Smooth muscle cell (in vitro differentiated cells): Measurements from ENCODE around the gene FRA10AC1. TPM values are rescaled to one million over a fixed set of nuclear protein-coding genes. Genes with fewer than 3 reads are reported as not detected.

ENCODE experiments used
- DNase-seq: peaks from one replicate; lab custom pipeline; 2025; ENCODE audit not compliant: unreplicated experiment; lab: John Stamatoyannopoulos, UW
- H2AFZ ChIP-seq: fragments of 200-600 bp; sonication (generic); 2 replicates; pipeline ENCODE4 v1.6.0; 2016; ENCODE audit warnings: antibody characterized with exemption, low read depth, mild to moderate bottlenecking
- H3F3A ChIP-seq: fragments of 200-600 bp; sonication (generic); 2 replicates; pipeline ENCODE4 v1.6.0; 2017; ENCODE audit warnings: antibody characterized with exemption, low read depth
- H3K27ac ChIP-seq: fragments of 200-600 bp; sonication (generic); 2 replicates; pipeline ENCODE4 v1.5.1; 2016; ENCODE audit warnings: low read depth, mild to moderate bottlenecking
- H3K27me3 ChIP-seq: fragments of 200-600 bp; sonication (generic); 2 replicates; pipeline ENCODE4 v1.6.1; 2016; ENCODE audit warnings: low read depth, mild to moderate bottlenecking
- H3K36me3 ChIP-seq: fragments of 200-600 bp; sonication (generic); 2 replicates; pipeline ENCODE4 v1.5.1; 2016; ENCODE audit warnings: low read depth
- H3K4me1 ChIP-seq: fragments of 200-600 bp; sonication (generic); 2 replicates; pipeline ENCODE4 v1.5.1; 2016; ENCODE audit warnings: low read depth
- H3K4me2 ChIP-seq: fragments of 200-600 bp; sonication (generic); 2 replicates; pipeline ENCODE4 v1.6.0; 2016; ENCODE audit warnings: mild to moderate bottlenecking
- H3K4me3 ChIP-seq: fragments of 200-600 bp; sonication (generic); 2 replicates; pipeline ENCODE4 v1.5.1; 2016; ENCODE audit warnings: mild to moderate bottlenecking
- H3K79me2 ChIP-seq: fragments of 200-600 bp; sonication (generic); 2 replicates; pipeline ENCODE4 v1.6.0; 2016; ENCODE audit warnings: low read depth, mild to moderate bottlenecking
- H3K9ac ChIP-seq: fragments of 200-600 bp; sonication (generic); 2 replicates; pipeline ENCODE4 v1.6.0; 2016; ENCODE audit warnings: low read depth
- H3K9me3 ChIP-seq: fragments of 200-600 bp; sonication (generic); replicated peaks from 2 replicates; pipeline ENCODE4 v1.5.1; 2016; ENCODE audit warnings: low read depth
- H4K20me1 ChIP-seq: fragments of 200-600 bp; sonication (generic); 2 replicates; pipeline ENCODE4 v1.6.0; 2016; ENCODE audit warnings: low read depth
- CTCF ChIP-seq: fragments of 200-600 bp; sonication (generic); IDR thresholded peaks from 2 replicates; pipeline ENCODE4 v1.5.1; 2017; ENCODE audit warnings: borderline replicate concordance, mild to moderate bottlenecking, antibody characterized with exemption; ENCODE audit not compliant: insufficient read depth, poor library complexity, severe bottlenecking
- WGBS: methylation state at CpG from one replicate; pipeline ENCODE4 v1.1.7; 2016; ENCODE audit warnings: low lambda C conversion rate; 5-methylcytosine and 5-hydroxymethylcytosine counted together
- polyA plus RNA-seq: library from polyadenylated mRNA; unstranded; fragments of >200 nt; fragmentation: Nextera tagmentation; extraction: Ambion mirVana; gene quantifications from 2 replicates; pipeline ENCODE4 v1.2.1, GENCODE V29; 2016
- total RNA-seq: library from RNA; depleted of rRNA; stranded (reverse); fragments of >200 nt; gene quantifications from 2 replicates; pipeline ENCODE4 v1.2.3, GENCODE V29; 2014

Gene FRA10AC1
- total and polyA plus RNA-seq, 2 experiments from 2014 or later = 11.2 to 12.3 TPM

- Histone ChIP-seq H2AFZ (no peak overlapping the region), H4K20me1 (no peaks in the 10 kb centered on the region), H3K9me3 (no peaks in the 10 kb centered on the region), H3K9ac (no peak overlapping the region), H3K79me2 (no peaks in the 10 kb centered on the region), H3K27ac (no peak overlapping the region), H3K4me3 (no peak overlapping the region), H3K27me3 (no peaks in the 10 kb centered on the region), H3K36me3 (no peaks in the 10 kb centered on the region), H3K4me1 (no peaks in the 10 kb centered on the region), H3F3A (peaks cover 9% of the 10 kb centered on the region), H3K4me2 (peak overlapping the region; percentile 51)
- TF ChIP-seq CTCF = no peak
- 54% methylated on average over 8 of the region's 8 CpGs for whole genome bisulfite sequencing
- no peak for DNase-seq
Observed at GRCh38 chr10:93742633-93743349, 40.4 kb upstream of the FRA10AC1 start.

- no peaks in the 10 kb centered on the region for H3K79me2 ChIP-seq
- no peaks in the 10 kb centered on the region for H4K20me1 ChIP-seq
- H3K4me1 ChIP-seq = no peaks in the 10 kb centered on the region
- H3K27ac ChIP-seq = no peak overlapping the region
- no peak overlapping the region for H3K4me3 ChIP-seq
- H3K9me3 ChIP-seq = no peaks in the 10 kb centered on the region
- no peak for DNase-seq
- H3F3A ChIP-seq = peaks cover 6% of the 10 kb centered on the region
- H3K4me2 ChIP-seq = no peak overlapping the region
- H2AFZ ChIP-seq = no peak overlapping the region
- H3K36me3 ChIP-seq = no peaks in the 10 kb centered on the region
- H3K27me3 ChIP-seq = no peaks in the 10 kb centered on the region
- no peak overlapping the region for H3K9ac ChIP-seq
- 83% methylated on average over 3 of the region's 3 CpGs for WGBS
- TF ChIP-seq CTCF = no peak
Observed at GRCh38 chr10:93741367-93741766, 39.0 kb upstream of the FRA10AC1 start.

GRCh38 chr10:93726024-93726423 is 23.6 kb upstream of the FRA10AC1 start:
- no peaks in the 10 kb centered on the region for H4K20me1 ChIP-seq
- TF ChIP-seq CTCF = no peak
- peaks cover 27% of the 10 kb centered on the region for H3K27me3 ChIP-seq
- no peaks in the 10 kb centered on the region for H3F3A ChIP-seq
- no peaks in the 10 kb centered on the region for H3K9me3 ChIP-seq
- H3K4me3 ChIP-seq = no peak overlapping the region
- no peak overlapping the region for H3K27ac ChIP-seq
- no peak overlapping the region for H3K9ac ChIP-seq
- H3K4me1 ChIP-seq = no peaks in the 10 kb centered on the region
- no peaks in the 10 kb centered on the region for H3K36me3 ChIP-seq
- H3K4me2 ChIP-seq = no peak overlapping the region
- H2AFZ ChIP-seq = no peak overlapping the region
- DNase-seq = no peak
- 95% methylated on average over 1 of the region's 1 CpG for WGBS
- H3K79me2 ChIP-seq = no peaks in the 10 kb centered on the region

- H3K36me3 ChIP-seq = no peaks in the 10 kb centered on the region
- no peak overlapping the region for H3K4me2 ChIP-seq
- no peak overlapping the region for H3K4me3 ChIP-seq
- no peak overlapping the region for H3K27ac ChIP-seq
- no peaks in the 10 kb centered on the region for H3K79me2 ChIP-seq
- H3K9me3 ChIP-seq = no peaks in the 10 kb centered on the region
- H2AFZ ChIP-seq = no peak overlapping the region
- 92% methylated on average over 2 of the region's 2 CpGs for WGBS
- no peak for DNase-seq
- H3K4me1 ChIP-seq = no peaks in the 10 kb centered on the region
- no peak overlapping the region for H3K9ac ChIP-seq
- no peak for TF ChIP-seq CTCF
- H3K27me3 ChIP-seq = peaks cover 27% of the 10 kb centered on the region
- H4K20me1 ChIP-seq = no peaks in the 10 kb centered on the region
- no peaks in the 10 kb centered on the region for H3F3A ChIP-seq
Observed at GRCh38 chr10:93723153-93723552, 20.8 kb upstream of the FRA10AC1 start.
